HG03457 (cell line): ENCODE measurements around the gene GIMAP6.
A peak's percentile ranks its signal among the peaks of the same experiment; 100 is the strongest.
"Not testable (repeated sequence)": the region's sequence is repeated elsewhere in the genome, so short reads cannot be mapped to it uniquely, and the experiment has no call there.

Experiments used
- ATAC-seq: cut with Tn5 transposase; IDR thresholded peaks from one replicate; pipeline ENCODE4 v1.9.1; 2021; ENCODE audit warnings: moderate number of reproducible peaks; ENCODE audit not compliant: unreplicated experiment

The GIMAP6 gene

GRCh38 chr7:150631866-150632864, at the start of gene GIMAP6:
TSS of gene GIMAP6 (minus strand) at chr7:150632385. CDS start at chr7:150630142, 2,243 bp downstream.
- ATAC-seq = peak; percentile 80

DNA sequence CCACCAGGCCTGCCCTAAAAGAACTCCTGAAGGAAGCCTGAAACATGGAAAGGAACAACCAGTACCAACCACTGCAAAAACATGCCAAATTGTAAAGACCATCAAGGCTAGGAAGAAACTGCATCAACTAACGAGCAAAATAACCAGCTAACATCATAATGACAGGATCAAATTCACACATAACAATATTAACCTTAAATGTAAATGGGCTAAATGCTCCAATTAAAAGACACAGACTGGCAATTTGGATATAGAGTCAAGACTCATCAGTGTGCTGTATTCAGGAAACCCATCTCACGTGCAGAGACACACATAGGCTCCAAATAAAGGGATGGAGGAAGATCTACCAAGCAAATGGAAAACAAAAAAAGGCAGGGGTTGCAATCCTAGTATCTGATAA, 48.2 kb upstream of the GIMAP6 start:
- not testable (repeated sequence) for ATAC-seq

- not testable (repeated sequence) for ATAC-seq
Observed at GRCh38 chr7:150678601-150679000, 46.4 kb upstream of the GIMAP6 start.

- ATAC-seq = not testable (repeated sequence)
Observed at GRCh38 chr7:150676854-150677253, 44.7 kb upstream of the GIMAP6 start.

DNA sequence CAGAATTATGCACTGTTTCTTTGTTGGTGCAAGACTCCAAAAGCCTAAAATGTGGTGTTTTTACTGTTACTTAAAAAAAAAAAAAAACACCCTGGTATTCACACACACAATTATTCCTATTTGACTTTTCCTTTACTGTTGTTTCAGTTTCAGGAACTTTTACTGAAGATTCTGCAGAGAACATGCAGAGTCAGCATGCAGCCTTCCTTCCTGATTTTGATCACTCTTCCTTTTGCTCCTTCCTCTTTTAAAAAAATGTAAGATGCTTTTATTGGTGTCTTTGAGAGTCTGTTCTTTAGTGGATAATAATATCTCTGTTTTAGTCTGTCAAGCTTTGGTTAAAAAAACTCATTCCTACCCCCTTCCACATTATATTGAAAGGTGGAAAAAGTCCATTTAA, 44.1 kb upstream of the GIMAP6 start:
- ATAC-seq = not testable (repeated sequence)

DNA sequence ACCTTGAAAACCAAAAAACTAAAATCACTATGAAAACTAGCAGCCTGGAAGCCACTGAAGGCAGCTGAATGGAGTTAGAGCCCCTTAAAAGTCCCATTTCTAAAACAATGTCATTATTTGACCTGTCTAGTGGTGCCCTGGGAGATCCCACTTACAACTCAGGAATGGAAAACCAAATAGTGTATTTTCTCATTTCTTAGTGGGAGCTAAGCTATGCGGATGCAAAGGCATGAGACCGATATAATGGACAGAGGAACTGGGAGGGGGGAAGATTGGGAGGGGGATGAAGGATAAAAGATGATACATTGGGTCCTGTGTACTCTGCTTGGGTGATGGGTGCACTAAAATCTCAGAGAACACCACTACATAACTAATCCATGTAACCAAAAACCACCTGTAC, 43.5 kb upstream of the GIMAP6 start:
- no peak for ATAC-seq

DNA sequence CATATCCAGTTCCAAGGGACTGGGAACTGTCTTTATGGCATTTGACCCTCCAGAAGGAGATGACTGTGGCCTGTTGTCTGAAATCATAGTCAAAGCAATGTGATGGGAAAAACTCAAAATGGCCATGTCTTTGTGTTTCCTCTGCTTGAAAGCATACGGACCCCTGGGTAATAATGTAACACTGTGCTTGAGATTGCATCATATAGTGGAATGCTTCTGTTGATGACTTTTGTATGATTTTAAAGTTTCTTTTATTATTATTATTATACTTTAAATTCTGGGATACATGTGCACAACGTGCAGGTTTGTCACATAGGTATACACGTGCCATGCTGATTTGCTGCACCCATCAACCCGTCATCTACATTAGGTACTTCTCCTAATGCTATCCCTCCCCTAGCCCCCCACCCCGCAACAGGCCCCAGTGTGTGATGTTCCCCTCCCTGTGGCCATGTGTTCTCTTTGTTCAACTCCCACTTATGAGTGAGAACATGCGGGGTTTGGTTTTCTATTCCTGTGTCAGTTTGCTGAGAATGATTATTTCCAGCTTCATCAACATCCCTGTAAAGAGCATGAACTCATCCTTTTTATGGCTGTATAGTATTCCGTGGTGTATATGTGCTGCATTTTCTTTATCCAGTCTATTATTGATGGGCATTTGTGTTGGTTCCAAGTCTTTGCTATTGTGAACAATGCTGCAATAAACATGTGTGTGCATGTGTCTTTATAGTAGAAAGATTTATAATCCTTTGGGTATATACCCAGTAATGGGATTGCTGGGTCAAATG, 39.8 kb upstream of the GIMAP6 start:
- ATAC-seq = not testable (repeated sequence)

DNA sequence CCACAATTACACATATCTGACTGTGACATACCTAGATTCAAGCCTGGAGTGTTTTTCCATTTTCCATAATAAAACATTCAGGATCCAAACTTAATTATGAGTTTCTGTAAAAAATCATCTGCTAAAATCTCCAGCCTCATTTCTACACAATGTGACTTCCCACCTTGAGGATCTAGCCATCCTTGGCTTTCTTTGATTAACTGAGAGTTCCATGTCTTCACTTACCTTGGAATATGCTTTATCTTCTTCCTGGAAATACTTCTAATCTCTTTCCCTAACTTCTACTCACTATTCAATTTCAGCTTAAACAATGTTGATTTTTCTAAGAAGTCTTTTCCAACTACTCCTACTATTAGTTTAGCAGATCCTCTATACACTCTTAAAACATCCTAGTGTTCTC, 36.8 kb upstream of the GIMAP6 start:
- no peak for ATAC-seq

- peak; percentile 60 for ATAC-seq
Observed at GRCh38 chr7:150668472-150668911, 36.3 kb upstream of the GIMAP6 start.

DNA sequence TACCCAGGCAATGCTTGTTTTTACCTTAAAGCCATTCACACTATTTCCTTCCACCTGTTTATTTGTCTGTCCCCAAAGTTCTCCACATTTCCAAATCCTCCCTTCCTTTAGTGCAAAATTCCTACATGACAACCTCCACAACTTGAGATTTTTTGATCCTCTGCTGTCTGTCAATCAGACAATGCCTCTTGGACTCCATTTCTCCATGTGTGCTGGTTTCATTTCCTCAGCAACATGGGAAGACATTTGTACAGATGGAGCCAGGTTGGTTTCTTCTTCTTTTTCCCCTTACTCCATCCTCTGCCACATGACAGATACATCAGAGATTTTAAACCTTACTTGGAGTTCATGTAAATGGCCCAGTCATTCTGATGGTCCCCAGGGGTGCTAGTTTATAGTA, 34.2 kb upstream of the GIMAP6 start:
- ATAC-seq = no peak

DNA sequence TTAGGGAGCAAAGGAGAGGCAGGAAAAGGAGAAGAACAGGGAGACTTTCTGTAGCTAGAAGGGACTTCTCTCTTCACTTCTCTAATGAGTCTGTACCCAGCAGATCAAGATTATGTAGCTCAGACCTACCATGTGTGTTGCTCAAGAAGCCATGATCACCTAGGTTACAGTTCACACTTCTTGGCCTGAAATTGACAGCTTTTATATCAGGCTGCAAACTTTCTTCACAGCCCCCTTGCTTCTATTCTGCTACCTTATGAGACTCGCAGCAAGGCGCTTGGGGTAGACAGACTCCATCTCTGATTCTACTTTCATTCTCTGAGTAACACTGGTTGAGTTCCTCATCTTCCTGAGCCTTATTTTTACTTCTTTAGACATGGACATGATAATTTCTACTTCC, 33.7 kb upstream of the GIMAP6 start:
- no peak for ATAC-seq

- ATAC-seq = no peak
Observed at GRCh38 chr7:150665089-150665748, 33.0 kb upstream of the GIMAP6 start.

DNA sequence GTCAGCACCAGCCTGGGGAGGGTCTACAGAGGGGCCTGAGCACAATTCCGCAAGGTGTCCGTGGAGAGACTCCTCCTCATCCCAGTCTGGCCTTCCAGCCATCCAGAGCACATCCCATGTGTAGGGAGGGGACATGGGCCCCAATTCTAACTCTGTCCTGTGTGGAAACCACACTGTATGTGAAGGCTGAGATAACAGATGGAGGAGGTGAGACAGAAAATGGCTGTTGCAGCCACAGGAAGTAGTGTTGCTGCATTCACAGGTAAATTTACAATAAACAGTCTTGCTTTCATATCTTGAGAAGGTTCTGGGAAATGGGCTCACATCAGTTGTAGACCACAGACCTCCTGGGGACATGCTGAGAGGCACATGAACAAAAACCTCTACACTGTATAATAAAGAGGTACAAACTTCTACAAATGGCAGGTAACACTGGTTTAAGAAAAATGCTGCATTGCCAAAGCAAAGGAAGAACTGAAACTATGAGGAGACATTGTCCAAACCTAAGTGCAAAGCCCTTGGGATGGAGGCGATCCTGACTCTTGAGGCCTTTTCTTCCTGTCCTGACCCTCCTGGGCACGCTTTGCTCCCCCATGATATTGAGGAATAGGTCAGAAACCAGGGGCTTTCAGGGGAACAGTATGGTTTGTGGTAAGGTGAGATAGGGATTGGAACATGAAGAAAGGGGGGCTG, 31.8 kb upstream of the GIMAP6 start:
- no peak for ATAC-seq

- ATAC-seq = not testable (repeated sequence)
Observed at GRCh38 chr7:150662821-150663220, 30.6 kb upstream of the GIMAP6 start.

DNA sequence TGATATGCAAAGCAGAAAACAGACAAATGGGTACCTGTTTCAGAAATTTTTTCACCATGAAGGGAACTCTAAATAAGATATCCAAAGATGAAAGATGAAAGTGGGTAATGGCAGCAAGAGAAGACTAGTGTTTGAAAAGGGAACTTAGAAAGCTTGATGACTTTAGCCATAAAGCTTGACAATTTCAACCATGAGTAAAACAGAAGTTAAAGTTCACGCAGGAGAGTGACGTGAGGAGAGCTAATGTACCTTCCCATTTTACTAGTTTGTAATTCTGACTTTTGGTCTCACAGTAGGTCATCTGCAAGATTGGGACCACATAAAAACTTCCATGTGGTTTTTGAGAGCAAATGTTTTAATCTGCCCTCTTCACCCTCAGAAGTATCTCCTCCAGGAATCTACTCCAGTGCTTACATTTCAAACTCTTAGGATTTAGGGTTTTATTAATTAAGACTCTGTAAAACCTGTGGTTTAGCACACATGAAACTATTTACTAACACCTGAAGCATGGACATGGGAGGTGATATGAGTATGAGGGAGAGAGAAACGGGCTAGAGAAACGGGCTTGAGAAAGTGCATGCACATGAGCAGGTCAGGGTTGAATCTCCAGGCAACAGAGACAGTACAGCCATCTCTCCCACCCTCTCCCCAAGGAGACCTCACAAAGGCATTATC, 28.9 kb upstream of the GIMAP6 start:
- no peak for ATAC-seq

GRCh38 chr7:150657526-150657925, 25.3 kb upstream of the GIMAP6 start:
- no peak for ATAC-seq

- no peak for ATAC-seq
Observed at GRCh38 chr7:150656047-150656446, 23.9 kb upstream of the GIMAP6 start.

DNA sequence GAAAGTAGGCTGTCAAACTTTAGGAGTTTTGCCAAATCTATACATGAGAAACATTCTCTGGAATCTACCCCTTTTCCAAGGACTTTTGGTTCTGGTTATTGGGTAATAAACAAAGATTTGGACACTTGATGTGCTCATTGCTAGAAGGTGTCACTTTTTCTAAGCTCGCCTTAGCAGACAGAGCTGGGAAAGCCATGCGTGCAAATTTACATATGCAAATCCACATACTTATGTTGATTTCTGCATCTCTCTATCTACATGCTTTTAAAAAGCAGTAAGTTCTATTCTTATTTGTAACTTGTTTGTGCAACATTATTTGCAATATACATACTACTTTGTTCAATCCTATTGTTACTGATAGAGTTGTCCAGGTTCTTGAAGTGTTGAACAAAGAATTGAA, 22.5 kb upstream of the GIMAP6 start:
- ATAC-seq = no peak

DNA sequence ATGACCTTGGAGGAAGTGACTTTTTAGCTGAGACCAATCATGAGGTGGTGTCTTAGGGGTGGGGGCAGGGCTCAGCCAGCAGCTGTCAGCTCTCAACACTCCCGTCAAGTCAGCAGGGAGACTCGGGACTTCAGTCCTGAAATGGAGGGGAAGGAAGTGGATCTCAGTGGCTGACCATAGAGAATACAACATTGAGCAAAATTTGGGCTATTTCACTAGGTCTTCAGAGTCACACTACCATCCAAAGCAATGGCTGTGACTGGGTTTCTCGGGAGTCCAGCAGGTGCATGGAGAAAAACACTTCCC, 16.8 kb upstream of the GIMAP6 start:
- ATAC-seq = no peak
